OCI-LY7 (cell line): Measurements from ENCODE around the gene ZNF718.

ENCODE experiments used
- EZH2phosphoT487 ChIP-seq: fragments of 200-600 bp; sonication (generic); IDR thresholded peaks from 2 replicates; pipeline ENCODE4 v1.6.1; 2018; ENCODE audit warnings: low read depth, borderline replicate concordance, mild to moderate bottlenecking, mixed run types, antibody characterized with exemption, low read length, moderate library complexity, mixed read lengths
- TF ChIP-seq, protein P1 (sequence below): fragments of 200-600 bp; sonication (generic); conservative IDR thresholded peaks from 2 replicates; pipeline ENCODE4 v1.5.1; 2014; ENCODE audit warnings: mild to moderate bottlenecking, antibody characterized with exemption, low read length, moderate library complexity, mixed read lengths

GRCh38 chr4:107083-107443, 17.2 kb upstream of the ZNF718 start:
- TF ChIP-seq, protein P1, sequence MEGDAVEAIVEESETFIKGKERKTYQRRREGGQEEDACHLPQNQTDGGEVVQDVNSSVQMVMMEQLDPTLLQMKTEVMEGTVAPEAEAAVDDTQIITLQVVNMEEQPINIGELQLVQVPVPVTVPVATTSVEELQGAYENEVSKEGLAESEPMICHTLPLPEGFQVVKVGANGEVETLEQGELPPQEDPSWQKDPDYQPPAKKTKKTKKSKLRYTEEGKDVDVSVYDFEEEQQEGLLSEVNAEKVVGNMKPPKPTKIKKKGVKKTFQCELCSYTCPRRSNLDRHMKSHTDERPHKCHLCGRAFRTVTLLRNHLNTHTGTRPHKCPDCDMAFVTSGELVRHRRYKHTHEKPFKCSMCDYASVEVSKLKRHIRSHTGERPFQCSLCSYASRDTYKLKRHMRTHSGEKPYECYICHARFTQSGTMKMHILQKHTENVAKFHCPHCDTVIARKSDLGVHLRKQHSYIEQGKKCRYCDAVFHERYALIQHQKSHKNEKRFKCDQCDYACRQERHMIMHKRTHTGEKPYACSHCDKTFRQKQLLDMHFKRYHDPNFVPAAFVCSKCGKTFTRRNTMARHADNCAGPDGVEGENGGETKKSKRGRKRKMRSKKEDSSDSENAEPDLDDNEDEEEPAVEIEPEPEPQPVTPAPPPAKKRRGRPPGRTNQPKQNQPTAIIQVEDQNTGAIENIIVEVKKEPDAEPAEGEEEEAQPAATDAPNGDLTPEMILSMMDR, result no peak
- TF ChIP-seq EZH2phosphoT487, result no peak
